HG03342 (cell line): ENCODE measurements around the gene MBP.
"Not testable (repeated sequence)": the region's sequence is repeated elsewhere in the genome, so short reads cannot be mapped to it uniquely, and the experiment has no call there.

Experiments used
- ATAC-seq: cut with Tn5 transposase; IDR thresholded peaks from one replicate; pipeline ENCODE4 v1.9.1; 2021; ENCODE audit warnings: mild to moderate bottlenecking, moderate library complexity; ENCODE audit not compliant: unreplicated experiment

The MBP gene

DNA sequence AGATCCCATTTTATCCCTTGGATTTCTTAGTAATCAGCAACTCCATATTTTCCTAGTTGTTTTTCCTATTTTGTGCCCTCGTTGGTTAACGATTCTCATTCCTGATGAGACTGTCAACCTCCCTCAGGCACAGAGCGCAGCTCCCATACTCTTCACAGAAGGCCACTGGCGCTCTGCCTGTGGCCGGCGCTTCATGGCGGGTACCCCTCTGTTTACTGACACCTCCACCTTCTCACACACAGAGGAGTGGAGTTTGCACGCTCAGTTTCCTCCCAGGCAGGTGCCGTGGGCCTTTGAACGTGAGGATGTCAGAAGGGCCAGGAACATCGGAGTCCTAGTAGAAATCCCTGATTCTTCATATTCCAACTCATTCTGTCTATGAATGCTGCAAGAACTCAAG lies 139.0 kb downstream of the MBP start:
- no peak for ATAC-seq

DNA sequence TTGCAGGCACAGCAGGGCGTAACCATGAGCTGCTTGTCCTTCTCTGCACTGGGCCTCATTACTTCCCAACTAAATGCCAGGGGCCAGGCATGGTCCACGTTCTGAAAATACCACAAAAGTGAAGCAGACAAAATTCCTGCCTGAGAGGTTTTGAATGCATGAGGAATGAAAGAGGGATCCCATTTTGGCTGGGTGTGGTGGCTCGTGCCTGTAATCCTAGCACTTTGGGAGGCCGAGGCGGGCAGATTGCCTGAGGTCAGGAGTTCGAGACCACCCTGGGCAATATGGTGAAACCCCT lies 139.5 kb downstream of the MBP start:
- no peak for ATAC-seq

DNA sequence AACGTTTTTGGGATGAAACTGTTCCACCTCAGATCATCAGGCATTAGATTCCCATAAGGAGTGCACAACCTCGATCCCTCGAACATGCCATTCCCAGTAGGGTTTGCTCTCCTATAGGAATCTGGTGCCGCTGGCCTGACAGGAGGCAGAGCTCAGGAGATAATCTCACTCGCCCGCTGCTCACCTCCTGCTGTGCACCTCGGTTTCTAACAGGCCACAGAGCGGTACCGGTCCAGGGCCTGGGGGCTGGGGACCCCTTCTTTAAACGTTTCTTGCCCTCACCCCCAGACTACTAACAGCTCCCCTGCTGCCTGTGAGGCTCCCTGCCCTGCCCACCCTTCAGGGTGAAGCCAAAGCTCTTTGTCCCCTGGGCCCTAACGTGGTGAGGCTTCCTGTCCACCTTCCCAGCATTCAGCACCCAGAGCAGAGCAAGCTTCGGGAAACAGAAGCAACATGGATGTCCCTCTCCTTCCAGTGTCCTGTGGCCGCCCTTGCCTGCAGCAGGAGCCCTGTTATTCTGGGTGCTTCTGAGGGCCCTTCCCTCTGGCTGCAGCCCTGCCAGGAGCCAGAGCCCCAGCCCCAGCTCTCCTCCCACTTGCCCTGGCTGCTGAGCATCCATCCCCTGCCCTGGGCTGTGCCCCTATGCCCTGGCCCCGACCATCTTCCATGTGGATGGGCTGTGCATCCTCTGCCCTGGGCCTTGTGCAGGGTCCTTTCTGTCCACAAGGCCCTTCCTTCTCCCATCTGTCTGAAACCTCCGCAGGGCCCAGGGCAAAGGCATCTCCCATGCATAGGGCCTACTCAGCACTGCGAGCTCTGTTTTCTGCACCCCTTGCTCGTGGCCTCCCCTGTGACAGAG lies 140.1 kb downstream of the MBP start:
- ATAC-seq, result no peak

DNA sequence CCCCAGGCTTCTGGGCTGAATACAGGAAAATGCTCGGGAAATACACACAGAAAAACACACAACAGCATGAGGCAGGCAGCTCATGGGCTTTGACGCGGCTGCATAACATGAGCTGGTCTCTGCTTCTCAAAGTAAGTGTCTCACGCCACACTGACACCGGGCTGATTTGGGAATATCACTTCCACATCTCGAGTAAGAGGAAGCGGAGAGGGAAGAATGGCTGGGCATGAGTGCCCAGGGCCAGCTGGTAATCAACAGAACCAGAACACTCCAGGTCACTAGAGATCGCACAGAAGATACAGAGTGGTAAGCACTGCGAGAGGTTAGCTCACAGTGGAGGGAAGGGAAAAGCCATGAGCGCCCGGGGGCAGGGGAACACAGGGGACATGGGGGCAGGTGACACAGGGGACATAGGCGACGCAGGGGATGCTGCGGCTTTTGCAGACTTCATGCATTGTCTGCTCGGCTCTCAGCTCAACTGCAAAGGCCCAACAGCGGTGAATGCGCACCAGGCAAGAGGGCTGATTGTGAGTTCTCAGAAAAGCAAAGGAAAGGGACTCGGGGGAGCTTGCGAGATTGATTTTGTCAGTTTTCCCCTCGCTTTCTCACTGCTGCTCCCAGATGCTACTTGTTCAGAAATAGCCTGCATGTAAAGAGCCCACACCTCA lies 141.4 kb downstream of the MBP start:
- no peak for ATAC-seq

DNA sequence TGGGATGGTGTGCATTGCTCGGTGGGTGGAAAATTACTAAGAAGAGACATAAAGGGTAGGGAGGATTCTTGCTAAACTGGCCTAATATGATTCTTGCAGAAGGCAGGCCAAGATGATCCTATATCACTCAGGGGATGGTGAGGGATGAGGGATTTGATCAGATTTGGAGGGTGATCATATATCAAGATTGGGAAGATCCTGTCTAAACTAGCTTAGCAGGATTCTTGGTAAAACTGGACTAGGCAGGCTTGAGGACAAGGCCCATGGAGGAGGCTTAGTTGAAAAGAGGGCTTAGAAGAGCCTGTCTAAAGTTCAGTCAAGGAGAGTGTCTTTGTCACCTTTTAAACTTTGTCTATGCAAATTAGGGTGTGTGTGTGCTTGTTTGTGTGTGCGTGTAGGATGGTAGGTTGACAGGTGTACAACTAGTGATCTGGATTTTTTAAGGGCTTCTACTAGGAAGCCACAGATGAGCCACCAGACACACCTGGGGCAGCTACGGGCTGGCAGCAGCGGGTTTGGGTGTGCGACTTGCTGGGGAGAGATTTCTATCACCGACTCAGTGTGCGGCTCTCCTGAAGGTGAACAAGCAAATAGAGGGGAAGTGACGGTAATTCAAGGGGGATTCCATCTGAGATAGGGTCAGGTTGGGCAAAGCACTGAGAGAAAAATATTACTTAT lies 142.1 kb downstream of the MBP start:
- ATAC-seq, result not testable (repeated sequence)

- no peak for ATAC-seq
These were observed 142.9 kb downstream of the MBP start for GRCh38 chr18:76989647-76990190.

- no peak for ATAC-seq
These were observed 143.5 kb downstream of the MBP start for GRCh38 chr18:76988827-76989646.

DNA sequence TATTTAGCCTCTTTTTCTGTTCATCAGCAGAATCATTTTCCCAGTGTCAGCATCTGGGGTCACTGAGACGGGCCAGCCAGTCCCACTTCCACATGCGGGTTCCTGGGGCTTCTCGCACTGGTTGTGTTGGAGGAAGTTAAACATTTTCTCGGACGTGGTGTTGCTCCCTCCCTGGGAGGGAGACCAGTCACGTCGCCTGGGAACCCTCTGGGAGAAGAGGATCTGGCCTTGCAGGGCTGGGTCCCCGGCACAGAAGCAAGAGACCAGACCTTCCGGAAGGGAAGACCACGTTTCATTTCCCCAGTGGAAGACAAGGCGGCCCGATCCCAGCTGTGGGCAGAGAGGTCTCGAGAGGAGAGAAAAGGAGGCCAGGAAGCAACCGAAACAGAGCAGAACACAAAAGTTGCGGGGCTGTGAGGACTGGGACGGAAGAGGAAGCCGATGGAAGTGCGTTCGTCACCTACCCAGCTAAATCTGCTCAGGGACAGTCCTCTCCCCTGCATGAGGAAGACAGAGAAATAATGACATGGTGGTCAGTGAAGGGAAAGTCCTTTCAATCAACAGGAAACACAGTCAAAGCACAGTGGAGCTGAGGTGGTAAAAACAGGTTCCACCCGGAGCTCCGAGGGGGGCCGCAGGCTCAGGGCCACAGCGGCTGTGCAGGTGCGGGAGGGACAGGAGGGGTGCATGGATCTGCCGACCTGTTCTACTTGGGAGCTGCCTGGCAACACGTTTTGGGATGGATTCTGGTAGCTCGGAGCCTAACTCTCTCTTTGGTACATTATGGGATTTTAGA lies 144.4 kb downstream of the MBP start:
- no peak for ATAC-seq

GRCh38 chr18:76986406-76986805 lies 146.2 kb downstream of the MBP start:
- ATAC-seq, result no peak

DNA sequence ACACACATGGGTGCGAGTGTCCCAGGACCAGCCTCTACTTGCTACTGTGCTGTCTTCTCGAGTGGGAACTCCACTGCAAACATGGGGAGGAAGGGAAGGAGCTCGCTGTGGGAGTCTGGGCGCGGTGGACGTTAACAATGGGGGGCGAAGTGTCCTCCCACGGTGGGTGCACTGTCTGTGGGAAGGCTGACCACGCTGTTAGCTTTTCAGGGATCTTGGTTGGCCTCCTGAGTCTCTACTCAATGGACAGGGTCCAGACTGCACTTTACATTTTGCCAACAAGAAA lies 146.7 kb downstream of the MBP start:
- no peak for ATAC-seq

GRCh38 chr18:76985156-76985950 lies 147.2 kb downstream of the MBP start:
- no peak for ATAC-seq

GRCh38 chr18:76984193-76985155 lies 148.1 kb downstream of the MBP start:
- no peak for ATAC-seq

DNA sequence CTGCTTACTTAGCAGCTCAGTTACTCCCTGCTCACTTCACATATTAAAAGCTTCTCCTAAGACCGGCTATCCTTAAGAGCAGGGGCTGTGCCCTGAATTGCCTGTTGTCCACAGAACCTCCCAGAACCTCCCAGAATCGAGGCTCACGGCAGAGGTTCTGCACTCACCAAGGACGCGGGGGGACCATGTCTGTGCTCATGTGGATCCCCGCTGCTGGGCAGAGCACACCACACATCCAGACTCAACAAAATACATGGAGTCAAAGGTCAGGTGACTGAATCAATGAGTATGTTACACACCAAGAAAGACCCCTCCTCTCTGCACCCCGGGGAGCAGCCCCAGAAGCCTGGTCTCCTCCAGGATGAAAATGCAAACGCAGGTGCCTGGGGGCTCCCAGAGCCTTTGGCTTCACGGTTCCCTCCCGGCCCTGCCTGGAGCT lies 149.0 kb downstream of the MBP start:
- ATAC-seq, result no peak

- peak; percentile 69 for ATAC-seq
These were observed 149.6 kb downstream of the MBP start for GRCh38 chr18:76982841-76983583.

- no peak for ATAC-seq
These were observed 150.5 kb downstream of the MBP start for GRCh38 chr18:76982038-76982437.

GRCh38 chr18:76981396-76981968 lies 151.1 kb downstream of the MBP start:
- peak; percentile 47 for ATAC-seq

DNA sequence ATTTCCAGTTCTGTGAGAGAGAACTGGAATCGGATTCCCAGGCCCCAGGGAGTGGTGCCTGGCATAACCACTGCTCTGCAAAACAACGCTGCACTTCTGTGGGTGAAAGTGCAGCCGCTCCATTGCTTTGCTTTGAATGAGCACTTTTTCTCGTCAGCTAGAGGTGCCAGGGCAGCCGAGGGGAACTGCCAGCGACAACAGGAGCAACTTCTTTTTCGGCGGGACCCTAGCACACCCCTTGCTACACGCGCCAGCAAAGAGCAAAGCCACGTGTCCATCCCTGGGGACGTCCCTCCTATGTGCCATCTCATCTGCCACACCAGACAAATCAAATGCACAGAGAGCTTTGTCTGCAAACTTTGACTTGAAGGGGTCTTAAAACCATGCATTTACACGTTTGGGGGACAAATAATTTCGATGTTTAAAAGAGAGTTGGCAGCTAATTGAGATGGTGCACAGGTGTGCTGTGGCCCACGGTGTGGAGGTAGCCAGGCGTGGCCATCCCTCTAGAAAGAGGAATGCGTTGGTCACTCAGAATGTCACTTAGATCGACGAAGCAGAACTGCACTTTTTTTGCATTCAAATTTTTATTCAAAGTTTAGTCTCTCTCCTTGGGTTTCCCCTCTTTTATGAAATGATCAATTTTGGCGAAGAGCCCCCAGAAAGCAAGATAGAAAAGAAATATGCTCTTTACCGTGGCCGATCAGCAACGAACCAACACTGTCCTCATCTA lies 151.8 kb downstream of the MBP start:
- ATAC-seq, result peak; percentile 29
